SK-N-SH (cell line): Measurements from ENCODE around the gene TBC1D19. TPM values are rescaled to one million over a fixed set of nuclear protein-coding genes. Genes with fewer than 3 reads are reported as not detected.

ENCODE experiments used
- CTCF ChIA-PET: fragments of 300-600, 350-600 bp; formaldehyde crosslinking; extraction: SDS; loops from one replicate; lab custom pipeline; 2021; lab: Yijun Ruan, JAX
- POLR2A ChIA-PET: fragments of 350-600 bp; sonication (Branson Sonifier 250); formaldehyde crosslinking; extraction: SDS; loops from one replicate; lab custom pipeline; 2020; ENCODE audit warnings: antibody characterized with exemption, inconsistent platforms; lab: Yijun Ruan, JAX
- DNase-seq: peaks from one replicate; pipeline ENCODE4 v3.0.0; 2012
- H2AFZ ChIP-seq: fragments of 200-600 bp; sonication (generic); 2 replicates; pipeline ENCODE4 v1.8.1; 2016; ENCODE audit warnings: antibody characterized with exemption, mild to moderate bottlenecking, low read depth
- H3F3A ChIP-seq: fragments of 200-600 bp; sonication (generic); replicated peaks from 2 replicates; pipeline ENCODE3; 2016; ENCODE audit warnings: antibody characterized with exemption, mild to moderate bottlenecking; ENCODE audit not compliant: insufficient read depth
- H3K27ac ChIP-seq, 2 experiments: fragments of 200-500 bp in 1 of 2; fragments of 200-600 bp in 1 of 2; sonication (Bioruptor generic) in 1 of 2; sonication (generic), shearing (Covaris generic) in 1 of 2; 2 replicates each; pipeline versions ENCODE4 v1.5.1 to v1.6.1; 2014 to 2016; ENCODE audit warnings: low read depth in 2 of 2, inconsistent platforms in 1 of 2, low read length in 1 of 2, mild to moderate bottlenecking in 1 of 2, mixed read lengths in 1 of 2
- H3K27me3 ChIP-seq: fragments of 200-600 bp; sonication (generic), shearing (Covaris generic); 2 replicates; pipeline ENCODE4 v1.6.1; 2016; ENCODE audit warnings: mixed run types; ENCODE audit not compliant: insufficient read depth
- H3K36me3 ChIP-seq, 2 experiments: fragments of 200-500 bp in 1 of 2; fragments of 200-600 bp in 1 of 2; sonication (Bioruptor generic) in 1 of 2; sonication (generic) in 1 of 2; replicated peaks in 1 of 2; 2 replicates each; pipeline versions ENCODE3 to v1.5.1; 2014 to 2016; ENCODE audit warnings: low read length in 1 of 2, mild to moderate bottlenecking in 1 of 2; ENCODE audit not compliant: insufficient read depth in 2 of 2, control insufficient read depth in 1 of 2
- H3K4me1 ChIP-seq, 2 experiments: fragments of 200-500 bp in 1 of 2; fragments of 200-600 bp in 1 of 2; sonication (Bioruptor generic) in 1 of 2; sonication (generic), shearing (Covaris generic) in 1 of 2; 2 replicates each; pipeline versions ENCODE4 v1.5.1 to v1.6.1; 2014 to 2016; ENCODE audit warnings: low read depth in 1 of 2, low read length in 1 of 2, mixed run types in 1 of 2; ENCODE audit not compliant: insufficient read depth in 2 of 2, control insufficient read depth in 1 of 2
- H3K4me2 ChIP-seq: fragments of 200-600 bp; sonication (generic), shearing (Covaris generic); 2 replicates; pipeline ENCODE4 v1.6.1; 2017; ENCODE audit warnings: mixed run types
- H3K4me3 ChIP-seq, 2 experiments: fragments of 200-500 bp in 1 of 2; fragments of 200-600 bp in 1 of 2; sonication (Bioruptor generic) in 1 of 2; sonication (generic), shearing (Covaris generic) in 1 of 2; 2 replicates each; pipeline versions ENCODE4 v1.5.1 to v1.8.1; 2014 to 2016; ENCODE audit warnings: low read depth in 2 of 2, inconsistent platforms in 1 of 2, low read length in 1 of 2, mild to moderate bottlenecking in 1 of 2, mixed read lengths in 1 of 2, moderate library complexity in 1 of 2
- H3K79me2 ChIP-seq: fragments of 200-600 bp; sonication (generic); 2 replicates; pipeline ENCODE4 v1.8.1; 2017; ENCODE audit warnings: mild to moderate bottlenecking; ENCODE audit not compliant: insufficient read depth
- H3K9ac ChIP-seq: fragments of 200-600 bp; sonication (generic); 2 replicates; pipeline ENCODE4 v1.6.1; 2017; ENCODE audit warnings: mixed run types
- H3K9me2 ChIP-seq: fragments of 200-600 bp; sonication (generic); 2 replicates; pipeline ENCODE4 v1.6.1; 2017; ENCODE audit warnings: mixed run types
- H3K9me3 ChIP-seq: fragments of 200-600 bp; sonication (generic); 2 replicates; pipeline ENCODE4 v1.6.1; 2017; ENCODE audit warnings: mixed run types, mild to moderate bottlenecking, moderate library complexity
- H4K20me1 ChIP-seq: fragments of 200-600 bp; sonication (generic); 2 replicates; pipeline ENCODE4 v1.6.1; 2017; ENCODE audit warnings: mild to moderate bottlenecking, mixed run types; ENCODE audit not compliant: insufficient read depth
- ELF1 ChIP-seq: IDR thresholded peaks from 2 replicates; pipeline ENCODE4 v1.4.0; 2012
- FOSL2 ChIP-seq: IDR thresholded peaks from 2 replicates; pipeline ENCODE4 v1.4.0; 2012; ENCODE audit warnings: low read depth, mild to moderate bottlenecking, moderate library complexity, borderline replicate concordance
- FOXJ3 ChIP-seq: sonication (generic); formaldehyde crosslinking; IDR thresholded peaks from 2 replicates; pipeline ENCODE4 v1.5.1; 2020; ENCODE audit warnings: mild to moderate bottlenecking, missing genetic modification reagents
- GATA2 ChIP-seq: sonication (generic); formaldehyde crosslinking; IDR thresholded peaks from 2 replicates; pipeline ENCODE4 v1.5.0; 2020; ENCODE audit warnings: mild to moderate bottlenecking, missing genetic modification reagents
- MAX ChIP-seq: IDR thresholded peaks from 2 replicates; pipeline ENCODE4 v1.4.0; 2012; ENCODE audit warnings: low read depth
- NRF1 ChIP-seq: IDR thresholded peaks from 2 replicates; pipeline ENCODE4 v1.6.1; 2012; ENCODE audit warnings: low read depth, mild to moderate bottlenecking, low read length
- PBX3 ChIP-seq: IDR thresholded peaks from 2 replicates; pipeline ENCODE4; 2012
- POLR2AphosphoS5 ChIP-seq: IDR thresholded peaks from 2 replicates; pipeline ENCODE4 v1.6.1; 2012; ENCODE audit warnings: low read depth, low read length
- RAD21 ChIP-seq: IDR thresholded peaks from 2 replicates; pipeline ENCODE4 v1.6.1; 2012; ENCODE audit warnings: mild to moderate bottlenecking, low read length
- RCOR1 ChIP-seq: fragments of 150-350 bp; IDR thresholded peaks from 2 replicates; pipeline ENCODE4 v1.6.1; 2017; ENCODE audit warnings: antibody characterized with exemption, low read length
- REST ChIP-seq: IDR thresholded peaks from 2 replicates; pipeline ENCODE4 v1.6.1; 2012; ENCODE audit warnings: mild to moderate bottlenecking, low read depth, low read length, moderate library complexity
- RFX5 ChIP-seq: IDR thresholded peaks from 2 replicates; pipeline ENCODE4 v1.6.1; 2012; ENCODE audit warnings: mild to moderate bottlenecking, improper control_type of control experiment, low read length
- TCF12 ChIP-seq: IDR thresholded peaks from 2 replicates; pipeline ENCODE4 v1.4.0; 2012
- USF1 ChIP-seq: IDR thresholded peaks from 2 replicates; pipeline ENCODE4 v1.4.0; 2012; ENCODE audit warnings: low read depth, borderline replicate concordance
- ZBTB33 ChIP-seq: IDR thresholded peaks from 2 replicates; pipeline ENCODE4 v1.4.0; 2012; ENCODE audit warnings: low read depth, borderline replicate concordance
- WGBS: methylation state at CpG from one replicate; pipeline ENCODE4 v1.1.6; 2017; ENCODE audit warnings: low lambda C conversion rate; 5-methylcytosine and 5-hydroxymethylcytosine counted together
- polyA plus RNA-seq, 3 experiments: library from polyadenylated mRNA; depleted of rRNA; stranded (reverse); fragments of >200 nt; gene quantifications; 2 replicates each; pipeline ENCODE4 v1.2.3, GENCODE V29; 2012
- TF ChIP-seq, protein P1 (sequence below): fragments of 150-350 bp; IDR thresholded peaks from 2 replicates; pipeline ENCODE4 v1.6.1; 2016; ENCODE audit warnings: mild to moderate bottlenecking, low read depth, low read length

The TBC1D19 gene
- polyA plus RNA-seq, 1 of the 3 experiments (the other 2 are of a cell fraction): 4.2 TPM

GRCh38 chr4:26663888-26664287 lies 80.0 kb downstream of the TBC1D19 start (continued):
- TF ChIP-seq REST (no peak), POLR2AphosphoS5 (no peak)
- TF ChIP-seq, protein P1, sequence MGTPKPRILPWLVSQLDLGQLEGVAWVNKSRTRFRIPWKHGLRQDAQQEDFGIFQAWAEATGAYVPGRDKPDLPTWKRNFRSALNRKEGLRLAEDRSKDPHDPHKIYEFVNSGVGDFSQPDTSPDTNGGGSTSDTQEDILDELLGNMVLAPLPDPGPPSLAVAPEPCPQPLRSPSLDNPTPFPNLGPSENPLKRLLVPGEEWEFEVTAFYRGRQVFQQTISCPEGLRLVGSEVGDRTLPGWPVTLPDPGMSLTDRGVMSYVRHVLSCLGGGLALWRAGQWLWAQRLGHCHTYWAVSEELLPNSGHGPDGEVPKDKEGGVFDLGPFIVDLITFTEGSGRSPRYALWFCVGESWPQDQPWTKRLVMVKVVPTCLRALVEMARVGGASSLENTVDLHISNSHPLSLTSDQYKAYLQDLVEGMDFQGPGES: no peak

- Histone ChIP-seq H3K36me3 (peaks cover 10 to 28% of the 10 kb centered on the region in 2 experiments), H3F3A (no peaks in the 10 kb centered on the region), H3K79me2 (no peaks in the 10 kb centered on the region), H3K4me2 (no peak overlapping the region), H3K9me2 (no peaks in the 10 kb centered on the region), H3K4me1 (no peaks in the 10 kb centered on the region; a peak in 1 of 4 replicates), H3K9ac (no peak overlapping the region), H4K20me1 (no peaks in the 10 kb centered on the region), H3K9me3 (no peaks in the 10 kb centered on the region; the same call in 1 of the 2 replicates), H3K27me3 (no peaks in the 10 kb centered on the region), H3K4me3 (no peak overlapping the region), H3K27ac (no peak overlapping the region), H2AFZ (no peak overlapping the region)
- POLR2A ChIA-PET: no interaction called here
- WGBS: 88% methylated on average over 2 of the region's 2 CpGs
- CTCF ChIA-PET: no interaction called here
- no peak for DNase-seq
- TF ChIP-seq RAD21 (no peak), PBX3 (no peak), RFX5 (no peak), FOXJ3 (CRISPR knock-in tag) (no peak), MAX (no peak), GATA2 (CRISPR knock-in tag) (no peak), ELF1 (no peak), REST (no peak), FOSL2 (no peak), ZBTB33 (no peak), USF1 (no peak), NRF1 (no peak), TCF12 (no peak), RCOR1 (no peak)
- TF ChIP-seq, protein P1: no peak
Measured at GRCh38 chr4:26670903-26671537, 87.1 kb downstream of the TBC1D19 start.
